ENCODE measurements around the gene TCEAL3.
"Not testable (repeated sequence)": the region's sequence is repeated elsewhere in the genome, so short reads cannot be mapped to it uniquely, and the experiment has no call there.

The TCEAL3 gene

GRCh38 chrX:103626855-103627254, 19.1 kb downstream of the TCEAL3 start:
- no peak for DNase-seq (ENCODE audit: low read depth, low spot score)

GRCh38 chrX:103628386-103629317, 20.9 kb downstream of the TCEAL3 start, which contains the start of gene TCEAL1:
Gene TCEAL1, plus strand, starts transcription at chrX:103628975. Its CDS starts 942 bp downstream, at chrX:103629917.
- no peak for DNase-seq (ENCODE audit: low read depth, low spot score)

- no peak for DNase-seq (ENCODE audit: low read depth, low spot score)
These were observed 21.8 kb downstream of the TCEAL3 start for GRCh38 chrX:103629318-103630170.

- DNase-seq (ENCODE audit: low read depth, low spot score) = no peak
These were observed 22.4 kb downstream of the TCEAL3 start for GRCh38 chrX:103630171-103630511.

- DNase-seq (ENCODE audit: low read depth, low spot score) = no peak
These were observed 23.4 kb downstream of the TCEAL3 start for GRCh38 chrX:103631145-103631544.

- no peak for DNase-seq (ENCODE audit: low read depth, low spot score)
These were observed 27.7 kb downstream of the TCEAL3 start for GRCh38 chrX:103635436-103635835.

GRCh38 chrX:103637604-103638338, 30.0 kb downstream of the TCEAL3 start:
- no peak for DNase-seq (ENCODE audit: low read depth, low spot score)

- not testable (repeated sequence) for DNase-seq (ENCODE audit: low read depth, low spot score)
These were observed 30.9 kb downstream of the TCEAL3 start for GRCh38 chrX:103638479-103639346.

- DNase-seq (ENCODE audit: low read depth, low spot score) = no peak
These were observed 32.8 kb downstream of the TCEAL3 start for GRCh38 chrX:103640401-103641155.

GRCh38 chrX:103644125-103644524, 36.4 kb downstream of the TCEAL3 start:
- DNase-seq (ENCODE audit: low read depth, low spot score) = no peak

GRCh38 chrX:103647630-103648029, 39.9 kb downstream of the TCEAL3 start:
- DNase-seq (ENCODE audit: low read depth, low spot score) = no peak

GRCh38 chrX:103651151-103651773, 43.5 kb downstream of the TCEAL3 start:
- no peak for DNase-seq (ENCODE audit: low read depth, low spot score)

- DNase-seq (ENCODE audit: low read depth, low spot score) = not testable (repeated sequence)
These were observed 47.7 kb downstream of the TCEAL3 start for GRCh38 chrX:103655230-103656000.

- DNase-seq (ENCODE audit: low read depth, low spot score) = no peak
These were observed 48.9 kb downstream of the TCEAL3 start for GRCh38 chrX:103656617-103657016.

GRCh38 chrX:103657066-103657465, 49.3 kb downstream of the TCEAL3 start:
- not testable (repeated sequence) for DNase-seq (ENCODE audit: low read depth, low spot score)

GRCh38 chrX:103658681-103659433, 51.1 kb downstream of the TCEAL3 start:
- DNase-seq (ENCODE audit: low read depth, low spot score) = no peak

GRCh38 chrX:103659460-103659859, 51.7 kb downstream of the TCEAL3 start:
- DNase-seq (ENCODE audit: low read depth, low spot score) = not testable (repeated sequence)
